ENCODE data around the gene GSTT2B. TPM values are rescaled to one million over a fixed set of nuclear protein-coding genes. Genes with fewer than 3 reads are reported as not detected.
"Not testable (repeated sequence)": the region's sequence is repeated elsewhere in the genome, so short reads cannot be mapped to it uniquely, and the experiment has no call there.

Gene GSTT2B
- total RNA-seq, 2 donors from 2014 or later: 0.39 TPM; not detected in 1

DNA sequence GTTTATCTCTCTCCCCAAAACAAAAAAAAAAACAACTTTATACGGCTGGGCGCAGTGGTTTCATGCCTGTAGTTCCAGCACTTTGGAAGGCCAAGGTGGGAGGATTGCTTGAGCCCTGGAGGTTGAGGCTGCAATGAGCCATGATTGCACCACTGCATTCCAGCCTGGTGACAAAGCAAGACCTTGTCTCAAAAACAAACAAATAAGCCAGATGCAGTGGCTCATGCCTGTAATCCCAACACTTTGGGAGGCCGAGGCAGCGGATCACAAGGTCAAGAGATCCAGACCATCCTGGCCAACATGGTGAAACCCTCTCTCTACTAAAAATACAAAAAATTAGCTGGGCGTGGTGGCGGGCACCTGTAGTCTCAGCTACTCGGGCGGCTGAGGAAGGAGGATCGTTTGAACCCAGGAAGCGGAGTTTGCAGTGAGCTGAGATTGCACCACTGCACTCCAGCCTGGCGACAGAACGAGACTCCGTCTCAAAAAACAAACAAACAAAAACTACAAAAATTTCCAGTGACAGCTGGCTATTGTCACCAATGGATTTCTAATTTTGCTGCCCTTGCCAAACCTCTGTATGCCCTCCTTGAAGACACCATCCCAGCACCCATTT lies 39.3 kb downstream of the GSTT2B start:
- H3K9me3 Mint-ChIP-seq; H3K27ac Mint-ChIP-seq; DNase-seq (ENCODE audit: low spot score in 2 of 2); ATAC-seq: not testable (repeated sequence)
- peaks cover 9 to 24% of the 10 kb centered on the region in 2 donors for H3K36me3 Mint-ChIP-seq

DNA sequence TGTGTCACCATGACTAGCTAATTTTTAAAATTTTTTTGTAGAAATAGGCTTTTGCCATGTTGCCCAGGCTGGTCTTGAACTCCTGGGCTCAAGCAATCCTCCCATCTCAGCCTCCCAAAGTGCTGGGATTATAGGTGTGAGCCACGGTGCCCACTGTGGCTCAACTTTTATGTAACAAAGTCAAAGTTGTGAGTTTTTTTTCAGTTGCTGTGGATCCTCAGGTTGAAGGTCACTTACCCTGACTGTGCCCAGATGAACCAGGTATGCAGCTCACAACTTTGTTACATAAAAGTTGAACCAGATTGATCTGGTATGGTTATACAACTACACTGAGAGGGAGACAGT lies 40.8 kb downstream of the GSTT2B start:
- not testable (repeated sequence) for DNase-seq (ENCODE audit: low spot score in 2 of 2); H3K9me3 Mint-ChIP-seq; H3K27ac Mint-ChIP-seq; ATAC-seq
- H3K36me3 Mint-ChIP-seq: peaks cover 5 to 14% of the 10 kb centered on the region in 2 donors

DNA sequence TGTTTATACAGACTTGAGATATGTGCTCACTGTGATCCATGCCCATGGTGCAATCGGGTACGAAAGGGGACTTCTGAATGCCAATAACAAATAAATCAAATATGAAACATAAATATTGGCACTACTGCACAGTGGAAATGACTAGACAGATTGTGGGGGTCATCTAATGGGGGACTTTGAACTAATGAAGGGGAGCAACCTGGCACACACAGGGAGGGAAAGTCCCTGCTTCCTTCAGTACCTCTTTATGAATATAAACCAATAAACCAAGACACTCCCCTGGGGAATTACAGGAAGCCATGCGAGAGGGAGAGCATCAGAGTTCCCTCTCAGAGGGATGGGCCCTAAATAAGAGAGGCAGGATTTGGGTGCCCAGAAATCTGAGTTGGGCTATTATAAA lies 45.7 kb downstream of the GSTT2B start:
- no peak overlapping the region for H3K27ac Mint-ChIP-seq
- no peak for DNase-seq (ENCODE audit: low spot score in 2 of 2)
- peaks cover 4 to 5% of the 10 kb centered on the region in 2 donors for H3K36me3 Mint-ChIP-seq
- H3K9me3 Mint-ChIP-seq: no peaks in the 10 kb centered on the region
- ATAC-seq: no peak

DNA sequence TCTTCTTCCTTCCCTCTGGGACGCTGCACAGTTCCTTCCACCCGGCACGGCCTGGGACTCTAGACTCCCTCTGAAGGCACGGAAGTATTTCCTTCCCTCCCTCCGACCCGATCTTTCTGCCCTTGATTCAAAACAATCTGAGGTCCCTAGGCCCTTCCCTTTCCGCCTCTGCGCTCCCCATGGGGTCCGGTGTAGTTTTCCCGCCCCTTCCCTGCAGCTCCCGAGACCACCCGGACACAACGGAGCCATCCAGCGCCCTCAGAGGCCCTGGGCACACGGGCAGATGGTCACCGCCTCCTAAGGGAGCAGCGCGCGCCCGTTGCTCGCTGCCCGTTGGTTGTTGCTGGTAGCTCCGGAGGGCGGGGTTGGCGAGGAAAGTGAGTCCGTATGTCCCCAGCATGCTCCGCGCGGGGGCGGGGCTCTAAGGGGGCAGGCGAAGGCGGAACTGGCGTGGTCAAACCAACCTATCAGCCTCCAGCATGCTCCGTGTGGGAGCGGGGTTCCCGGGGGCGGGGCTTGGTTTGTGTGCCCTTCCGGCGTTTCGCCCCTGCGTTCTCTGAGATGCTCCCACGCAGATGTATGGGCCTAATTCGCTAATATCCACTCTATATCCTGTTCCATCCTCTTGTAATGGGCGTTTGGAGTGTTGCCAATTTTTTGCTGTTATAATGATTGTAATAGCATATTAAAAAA lies 47.2 kb downstream of the GSTT2B start:
- H3K27ac Mint-ChIP-seq: peak overlapping the region; percentile 94 to 98
- peaks cover 4 to 5% of the 10 kb centered on the region in 2 donors for H3K36me3 Mint-ChIP-seq
- H3K9me3 Mint-ChIP-seq: no peaks in the 10 kb centered on the region
- ATAC-seq: peak; percentile 99 to 100
- DNase-seq (ENCODE audit: low spot score in 2 of 2): peak; percentile 99

DNA sequence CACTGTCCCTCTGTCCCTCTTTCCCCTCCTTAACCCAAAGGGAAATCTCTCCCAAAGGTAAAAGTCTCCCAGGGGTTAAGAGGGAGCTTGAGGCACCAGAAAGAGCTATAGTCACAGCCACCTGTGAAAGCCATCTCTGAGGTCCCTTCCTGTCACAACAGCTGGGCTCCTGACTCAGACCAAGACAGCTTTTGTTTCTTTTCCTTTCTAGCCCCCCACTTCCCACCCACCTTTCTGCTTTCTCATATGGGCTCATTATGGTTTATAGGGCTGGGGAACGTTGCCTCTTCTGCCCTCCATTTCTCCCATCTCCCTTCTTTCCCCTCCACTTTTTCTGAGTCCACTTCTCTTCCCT lies 47.7 kb downstream of the GSTT2B start:
- Mint-ChIP-seq H3K27ac (peak overlapping the region; percentile 94 to 98), H3K9me3 (no peaks in the 10 kb centered on the region), H3K36me3 (peaks cover 4 to 5% of the 10 kb centered on the region in 2 donors)
- DNase-seq (ENCODE audit: low spot score in 2 of 2) (peak in 1 of 2 donors; percentile 25), ATAC-seq (peak; percentile 28 to 29)

DNA sequence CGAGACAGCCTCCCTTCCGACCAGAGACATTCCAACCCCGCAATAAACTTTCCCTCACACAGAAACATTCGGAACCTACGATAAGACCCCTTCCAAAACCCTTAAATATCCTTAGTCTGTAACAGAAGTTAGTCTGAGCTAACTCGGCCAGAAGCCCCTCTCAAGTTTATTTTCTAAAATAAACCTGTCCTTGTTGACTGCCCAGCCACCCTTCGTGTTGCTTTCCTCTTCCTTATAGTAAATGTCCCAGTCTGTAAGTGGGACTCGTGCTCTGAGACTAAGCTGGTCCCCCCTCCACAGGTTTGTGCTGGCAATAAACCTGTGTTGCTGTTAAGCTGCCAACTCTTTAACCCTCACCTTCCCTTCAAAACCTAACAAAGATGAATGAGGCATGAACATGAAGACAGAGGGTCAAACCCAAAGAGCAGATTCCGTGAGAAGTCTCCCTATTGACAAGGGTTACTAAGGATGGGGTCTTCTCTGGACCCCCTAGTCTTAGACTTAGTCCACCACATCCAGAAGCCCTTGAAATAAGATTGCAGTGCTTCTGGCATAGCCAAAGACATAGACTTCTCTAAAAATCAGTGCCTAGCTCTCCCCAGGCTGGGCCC lies 48.6 kb downstream of the GSTT2B start:
- no peak for ATAC-seq
- no peak overlapping the region for H3K27ac Mint-ChIP-seq
- DNase-seq (ENCODE audit: low spot score in 2 of 2): no peak
- peaks cover 4 to 5% of the 10 kb centered on the region in 2 donors for H3K36me3 Mint-ChIP-seq
- H3K9me3 Mint-ChIP-seq: no peaks in the 10 kb centered on the region

DNA sequence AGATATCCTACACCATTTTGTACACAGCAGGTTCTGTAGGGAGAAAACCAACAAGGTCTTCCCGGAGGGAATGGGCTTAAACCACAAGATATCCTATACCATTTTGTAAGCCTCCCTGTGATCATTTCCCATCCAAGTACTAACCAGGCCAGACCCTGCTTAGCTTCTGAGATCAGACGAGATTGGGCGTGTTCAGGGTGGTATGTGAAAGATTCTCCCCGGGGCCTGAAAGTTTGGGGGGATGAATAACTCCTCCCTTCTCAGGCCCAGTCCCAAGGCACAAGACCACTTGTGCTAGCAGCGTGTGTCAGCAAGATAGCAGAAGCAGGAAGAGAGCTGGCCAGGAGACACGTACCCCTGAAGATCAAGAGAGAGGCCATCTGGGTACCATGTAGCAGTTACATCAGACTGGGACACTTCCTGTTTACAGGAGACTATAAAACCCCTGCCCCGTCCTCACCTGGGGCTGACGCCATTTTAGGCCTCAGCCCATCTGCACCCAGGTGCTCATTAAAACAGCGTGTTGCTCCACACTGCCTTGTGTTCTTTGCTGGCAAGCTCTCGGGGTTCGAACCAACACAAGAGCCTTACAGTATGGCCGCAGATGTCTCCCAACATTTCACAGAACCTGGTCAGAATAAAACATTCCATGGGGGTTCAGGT lies 49.5 kb downstream of the GSTT2B start:
- ATAC-seq: no peak
- DNase-seq (ENCODE audit: low spot score in 2 of 2): no peak
- H3K27ac Mint-ChIP-seq: no peak overlapping the region

DNA sequence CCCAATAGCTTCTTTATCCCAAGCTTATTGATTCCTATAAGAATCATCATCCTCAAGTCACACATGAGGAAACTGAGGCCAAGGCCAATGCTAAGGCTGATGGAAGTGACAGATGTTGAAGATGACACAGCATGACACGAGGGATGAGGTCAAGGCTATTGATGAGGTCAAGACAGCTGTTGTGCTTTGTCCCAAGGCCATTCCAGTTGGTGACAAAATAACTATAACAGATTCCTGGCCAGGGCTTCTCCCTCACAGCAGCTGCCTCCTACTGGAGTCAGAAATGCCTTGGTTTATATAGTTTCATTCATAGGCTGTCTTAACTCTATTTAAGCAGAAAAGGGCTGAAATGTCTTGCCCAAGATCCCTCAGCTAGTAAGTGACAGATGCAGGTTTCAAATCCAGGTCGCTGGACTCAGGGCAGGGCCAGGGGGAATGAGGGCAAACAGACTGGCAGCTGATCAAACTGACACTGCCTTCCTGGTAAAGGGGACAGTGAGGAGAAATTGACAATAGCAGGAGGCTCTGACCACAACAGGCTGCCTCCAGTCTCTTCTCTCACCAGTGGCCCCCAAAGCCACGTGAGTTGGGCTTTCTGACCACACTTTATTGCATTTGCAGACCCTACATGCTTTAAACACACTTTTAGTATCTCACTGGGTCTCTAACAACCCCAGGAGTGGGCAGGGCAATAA lies 50.4 kb downstream of the GSTT2B start:
- ATAC-seq: no peak

More for the DNA sequence above, 49.5 kb downstream of the GSTT2B start:
- H3K36me3 Mint-ChIP-seq: peaks cover 4 to 5% of the 10 kb centered on the region in 2 donors
- H3K9me3 Mint-ChIP-seq: no peaks in the 10 kb centered on the region

DNA sequence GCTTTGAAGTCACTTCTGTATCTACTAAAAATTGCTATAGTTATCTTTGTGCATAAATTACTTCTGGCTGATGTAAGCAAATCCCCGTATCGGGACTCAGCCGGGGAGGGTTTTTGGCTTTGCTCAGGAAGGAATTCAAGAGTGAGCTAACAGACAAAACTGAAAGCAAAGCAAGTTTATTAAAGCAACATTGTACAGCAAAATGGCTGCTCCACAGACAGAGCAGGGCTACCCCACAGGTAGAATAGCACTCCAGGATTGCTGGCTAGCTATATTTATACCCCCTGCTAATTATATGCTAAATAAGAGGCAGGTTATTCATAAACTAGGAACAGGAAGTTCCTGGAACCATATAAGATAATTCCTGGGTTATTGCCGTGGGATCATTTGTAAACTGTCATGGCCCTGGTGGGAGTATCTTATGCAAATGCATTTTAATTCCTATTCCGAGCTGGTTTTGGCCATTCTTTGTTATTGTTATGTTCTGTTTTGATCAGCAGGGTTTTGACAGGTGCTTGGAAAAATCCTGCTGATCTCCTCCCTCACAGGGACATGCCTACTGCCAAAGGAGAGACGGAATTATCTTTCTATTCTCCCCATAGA lies 51.6 kb downstream of the GSTT2B start:
- no peak for ATAC-seq
- H3K9me3 Mint-ChIP-seq: no peaks in the 10 kb centered on the region
- no peak for DNase-seq (ENCODE audit: low spot score in 2 of 2)
- no peak overlapping the region for H3K27ac Mint-ChIP-seq
- H3K36me3 Mint-ChIP-seq: peaks cover 4 to 5% of the 10 kb centered on the region in 2 donors

More for the DNA sequence above, 50.4 kb downstream of the GSTT2B start:
- no peak for DNase-seq (ENCODE audit: low spot score in 2 of 2)
- Mint-ChIP-seq H3K9me3 (no peaks in the 10 kb centered on the region), H3K36me3 (peaks cover 4 to 5% of the 10 kb centered on the region in 2 donors), H3K27ac (peak overlapping the region in 1 of 2 donors; percentile 52)

DNA sequence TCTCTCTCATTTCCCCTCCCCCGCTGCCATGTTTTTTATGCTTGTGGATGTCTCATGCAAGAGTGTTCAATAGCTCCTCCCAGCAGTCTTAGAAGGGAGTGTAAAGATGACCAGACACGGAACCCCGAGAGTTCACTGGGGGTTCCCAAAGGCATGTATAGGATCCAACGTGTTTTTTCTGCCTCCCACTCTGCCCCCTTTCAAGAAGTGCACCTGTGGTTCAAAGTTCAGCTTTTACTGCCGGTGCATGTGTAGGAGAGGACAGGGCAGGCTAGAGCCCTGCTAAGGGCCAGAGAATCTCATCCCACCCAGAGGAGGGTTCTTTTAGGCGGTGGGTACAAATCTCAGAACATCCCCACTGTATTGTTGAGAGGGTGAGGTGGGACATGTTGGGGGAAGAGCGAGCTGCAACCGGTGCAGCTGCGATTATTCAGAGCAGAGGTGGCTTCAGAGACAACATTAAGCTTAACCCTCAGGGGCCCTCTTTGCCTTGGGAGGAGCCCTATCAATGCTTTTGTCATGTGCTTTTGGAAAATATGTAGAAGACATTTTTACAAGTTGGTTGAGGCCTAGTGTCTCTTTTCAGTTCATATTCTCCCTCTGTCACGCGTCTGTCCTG lies 52.3 kb downstream of the GSTT2B start:
- no peak for ATAC-seq
- no peaks in the 10 kb centered on the region for H3K9me3 Mint-ChIP-seq
- no peak overlapping the region for H3K27ac Mint-ChIP-seq
- no peak for DNase-seq (ENCODE audit: low spot score in 2 of 2)
- peaks cover 3% of the 10 kb centered on the region in 2 donors for H3K36me3 Mint-ChIP-seq

DNA sequence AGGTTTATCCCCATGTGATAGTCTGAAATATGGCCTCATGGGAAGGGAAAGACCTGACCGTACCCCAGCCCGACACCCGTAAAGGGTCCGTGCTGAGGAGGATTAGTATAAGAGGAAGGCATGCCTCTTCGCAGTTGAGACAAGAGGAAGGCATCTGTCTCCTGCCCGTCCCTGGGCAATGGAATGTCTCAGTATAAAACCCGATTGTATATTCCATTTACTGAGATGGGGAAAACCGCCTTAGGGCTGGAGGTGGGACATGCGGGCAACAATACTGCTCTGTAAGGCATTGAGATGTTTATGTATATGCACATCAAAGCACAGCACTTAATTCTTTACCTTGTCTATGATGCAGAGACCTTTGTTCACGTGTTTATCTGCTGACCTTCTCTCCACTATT lies 53.6 kb downstream of the GSTT2B start:
- not testable (repeated sequence) for H3K9me3 Mint-ChIP-seq; DNase-seq (ENCODE audit: low spot score in 2 of 2); ATAC-seq; H3K36me3 Mint-ChIP-seq; H3K27ac Mint-ChIP-seq

Other genes starting within 250 kb of the GSTT2B start
- gene ZNF70, start 210.1 kb downstream of the GSTT2B start, total RNA-seq: 1 to 10 TPM in 1 of 2 donors, under 1 TPM in 1; 0.32 to 2.0 TPM
- gene VPREB3, start 206.8 kb downstream of the GSTT2B start, total RNA-seq: under 1 TPM; 0.52 to 0.60 TPM
- 1 to 10 TPM in 1 of 2 donors, not detected in 1; 1.8 TPM for gene C22orf15, start 198.2 kb downstream of the GSTT2B start, total RNA-seq
- 100 to 1,000 TPM; 105 to 118 TPM for gene CHCHD10, start 193.2 kb downstream of the GSTT2B start, total RNA-seq
- gene MMP11, start 188.3 kb downstream of the GSTT2B start, total RNA-seq: under 1 TPM; 0.23 to 0.32 TPM
- 10 to 100 TPM; 51.9 to 72.7 TPM for gene SMARCB1, start 174.2 kb downstream of the GSTT2B start, total RNA-seq
- 1 to 10 TPM; 5.1 to 7.3 TPM for gene DERL3, start 122.2 kb downstream of the GSTT2B start, total RNA-seq
- gene SLC2A11, start 103.3 kb downstream of the GSTT2B start, total RNA-seq: 1 to 10 TPM; 6.3 to 8.1 TPM
- 1,000 to 10,000 TPM in 1 of 2 donors, 100 to 1,000 TPM in 1; 919 to 1,364 TPM for gene MIF, start 66.8 kb downstream of the GSTT2B start, total RNA-seq
- gene DDTL, start 5.7 kb upstream of the GSTT2B start, total RNA-seq: 1 to 10 TPM; 1.9 to 2.8 TPM
- 100 to 1,000 TPM; 144 to 145 TPM for gene DDT, start 13.2 kb upstream of the GSTT2B start, total RNA-seq
- under 1 TPM in 1 of 2 donors, not detected in 1; 0.75 TPM for gene GSTT2, start 18.9 kb upstream of the GSTT2B start, total RNA-seq
- gene GSTT4, start 44.3 kb upstream of the GSTT2B start, total RNA-seq: not detected
- 100 to 1,000 TPM in 1 of 2 donors, 10 to 100 TPM in 1; 70.2 to 125 TPM for gene CABIN1, start 50.1 kb upstream of the GSTT2B start, total RNA-seq
- gene SUSD2, start 220.3 kb upstream of the GSTT2B start, total RNA-seq: 1 to 10 TPM in 1 of 2 donors, under 1 TPM in 1; 0.20 to 1.6 TPM

Measured in activated naive CD4-positive, alpha-beta T cell treated with anti-CD3 and anti-CD28 coated beads, Interleukin-2, amount 50 U/mL, for 72 hours (primary cell).